Measurements from ENCODE around the gene DYNLRB2.

Gene DYNLRB2

GRCh38 chr16:80554033-80554432, 13.2 kb downstream of the DYNLRB2 start:
- no peaks in the 10 kb centered on the region for H3K4me1 ChIP-seq (ENCODE audit: control insufficient read depth, insufficient read depth, low read length)
- no peak overlapping the region for H3K4me2 ChIP-seq (ENCODE audit: low read length)
- no peak overlapping the region for H3K9ac ChIP-seq (ENCODE audit: low read depth, low read length)
- no peak overlapping the region for H3K4me3 ChIP-seq (ENCODE audit: low read length)
- peaks cover 16% of the 10 kb centered on the region for H3K27me3 ChIP-seq (ENCODE audit: control insufficient read depth, insufficient read depth, low read length)
- no peaks in the 10 kb centered on the region for H3K9me3 ChIP-seq (replicated peaks; ENCODE audit: low read length)
- no peaks in the 10 kb centered on the region for H3K36me3 ChIP-seq (ENCODE audit: insufficient read depth, low read length)

- Histone ChIP-seq H3K36me3 (ENCODE audit: insufficient read depth, low read length) (no peaks in the 10 kb centered on the region), H3K4me3 (ENCODE audit: low read length) (no peak overlapping the region), H3K4me2 (ENCODE audit: low read length) (no peak overlapping the region), H3K9me3 (replicated peaks; ENCODE audit: low read length) (no peaks in the 10 kb centered on the region), H3K27me3 (ENCODE audit: control insufficient read depth, insufficient read depth, low read length) (peaks cover 29% of the 10 kb centered on the region), H3K9ac (ENCODE audit: low read depth, low read length) (no peak overlapping the region), H3K4me1 (ENCODE audit: control insufficient read depth, insufficient read depth, low read length) (no peaks in the 10 kb centered on the region)
Observed at GRCh38 chr16:80556481-80556880, 15.7 kb downstream of the DYNLRB2 start.

GRCh38 chr16:80557037-80557436, 16.2 kb downstream of the DYNLRB2 start:
- no peaks in the 10 kb centered on the region for H3K36me3 ChIP-seq (ENCODE audit: insufficient read depth, low read length)
- no peaks in the 10 kb centered on the region for H3K9me3 ChIP-seq (replicated peaks; ENCODE audit: low read length)
- H3K4me2 ChIP-seq (ENCODE audit: low read length) = no peak overlapping the region
- H3K27me3 ChIP-seq (ENCODE audit: control insufficient read depth, insufficient read depth, low read length) = peaks cover 29% of the 10 kb centered on the region
- H3K4me3 ChIP-seq (ENCODE audit: low read length) = no peak overlapping the region
- H3K9ac ChIP-seq (ENCODE audit: low read depth, low read length) = no peak overlapping the region
- no peaks in the 10 kb centered on the region for H3K4me1 ChIP-seq (ENCODE audit: control insufficient read depth, insufficient read depth, low read length)

- Histone ChIP-seq H3K9ac (ENCODE audit: low read depth, low read length) (no peak overlapping the region), H3K36me3 (ENCODE audit: insufficient read depth, low read length) (no peaks in the 10 kb centered on the region), H3K4me2 (ENCODE audit: low read length) (no peak overlapping the region), H3K4me1 (ENCODE audit: control insufficient read depth, insufficient read depth, low read length) (no peaks in the 10 kb centered on the region), H3K4me3 (ENCODE audit: low read length) (no peak overlapping the region), H3K9me3 (replicated peaks; ENCODE audit: low read length) (no peaks in the 10 kb centered on the region), H3K27me3 (ENCODE audit: control insufficient read depth, insufficient read depth, low read length) (peaks cover 26% of the 10 kb centered on the region)
Observed at GRCh38 chr16:80559369-80559768, 18.6 kb downstream of the DYNLRB2 start.

DNA sequence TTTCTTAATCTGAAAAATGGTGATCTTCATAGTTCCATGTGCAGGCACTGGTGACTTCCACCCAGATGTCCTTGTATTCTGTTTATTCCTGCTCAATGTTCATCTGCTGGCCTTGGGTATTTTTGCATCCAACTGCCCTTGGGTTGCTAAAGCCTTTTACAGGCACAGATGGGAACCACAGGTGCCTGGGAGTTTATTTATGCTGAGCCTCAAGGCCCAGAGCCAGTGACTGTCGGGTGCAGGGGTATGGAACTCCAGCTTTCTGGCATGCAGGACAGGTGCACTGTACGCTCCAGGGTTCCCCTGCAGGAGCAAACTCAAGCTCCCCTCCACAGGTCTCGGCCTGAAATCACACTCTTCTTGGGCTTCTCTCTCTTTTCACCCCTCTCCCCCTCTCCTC, 22.3 kb downstream of the DYNLRB2 start:
- Histone ChIP-seq H3K4me3 (ENCODE audit: low read length) (no peak overlapping the region), H3K36me3 (ENCODE audit: insufficient read depth, low read length) (no peaks in the 10 kb centered on the region), H3K4me2 (ENCODE audit: low read length) (no peak overlapping the region), H3K9me3 (replicated peaks; ENCODE audit: low read length) (no peaks in the 10 kb centered on the region), H3K4me1 (ENCODE audit: control insufficient read depth, insufficient read depth, low read length) (no peaks in the 10 kb centered on the region), H3K9ac (ENCODE audit: low read depth, low read length) (no peak overlapping the region), H3K27me3 (ENCODE audit: control insufficient read depth, insufficient read depth, low read length) (peaks cover 32% of the 10 kb centered on the region)

- Histone ChIP-seq H3K4me1 (ENCODE audit: control insufficient read depth, insufficient read depth, low read length) (peaks cover 4% of the 10 kb centered on the region), H3K9me3 (replicated peaks; ENCODE audit: low read length) (no peaks in the 10 kb centered on the region), H3K27me3 (ENCODE audit: control insufficient read depth, insufficient read depth, low read length) (peaks cover 32% of the 10 kb centered on the region), H3K4me3 (ENCODE audit: low read length) (no peak overlapping the region), H3K4me2 (ENCODE audit: low read length) (no peak overlapping the region), H3K36me3 (ENCODE audit: insufficient read depth, low read length) (no peaks in the 10 kb centered on the region), H3K9ac (ENCODE audit: low read depth, low read length) (no peak overlapping the region)
Observed at GRCh38 chr16:80564394-80564793, 23.6 kb downstream of the DYNLRB2 start.

DNA sequence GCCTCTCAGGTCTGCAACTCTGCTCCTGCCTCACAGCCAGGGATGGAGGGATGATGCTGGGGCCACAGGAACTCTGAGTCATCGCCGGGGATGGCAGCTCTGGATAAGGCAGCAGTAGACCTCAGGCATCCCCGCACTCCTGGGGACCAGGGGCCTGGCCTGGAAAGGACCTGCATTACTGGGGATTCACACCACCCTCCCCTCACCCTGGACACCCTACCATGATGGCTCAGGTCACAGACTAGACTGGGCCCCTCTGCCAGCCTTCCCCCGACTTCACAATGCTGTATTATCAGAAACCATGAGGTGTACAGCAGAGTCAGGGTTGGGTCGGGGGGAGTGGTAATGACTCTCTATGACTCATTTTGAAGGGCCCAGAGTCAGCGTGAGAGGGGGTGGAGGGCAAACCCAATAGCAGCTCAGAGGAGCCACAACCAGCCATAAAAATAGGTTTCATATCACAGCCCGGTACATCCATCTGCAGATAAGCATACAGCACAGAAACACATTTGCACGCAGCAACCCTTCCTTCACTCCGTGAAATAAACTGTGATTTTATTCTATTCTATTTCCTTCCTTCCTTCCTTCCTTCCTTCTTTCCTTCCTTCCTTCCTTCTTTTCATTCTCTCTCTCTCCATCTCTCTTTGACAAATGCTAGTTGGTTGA, 28.8 kb downstream of the DYNLRB2 start:
- Histone ChIP-seq H3K9ac (ENCODE audit: low read depth, low read length) (no peak overlapping the region), H3K4me3 (ENCODE audit: low read length) (no peak overlapping the region), H3K36me3 (ENCODE audit: insufficient read depth, low read length) (no peaks in the 10 kb centered on the region), H3K27me3 (ENCODE audit: control insufficient read depth, insufficient read depth, low read length) (peaks cover 14% of the 10 kb centered on the region), H3K4me1 (ENCODE audit: control insufficient read depth, insufficient read depth, low read length) (peaks cover 13% of the 10 kb centered on the region), H3K4me2 (ENCODE audit: low read length) (no peak overlapping the region), H3K9me3 (replicated peaks; ENCODE audit: low read length) (no peaks in the 10 kb centered on the region)

- H3K4me2 ChIP-seq (ENCODE audit: low read length) = no peak overlapping the region
- no peak overlapping the region for H3K9ac ChIP-seq (ENCODE audit: low read depth, low read length)
- peaks cover 11% of the 10 kb centered on the region for H3K27me3 ChIP-seq (ENCODE audit: control insufficient read depth, insufficient read depth, low read length)
- H3K4me1 ChIP-seq (ENCODE audit: control insufficient read depth, insufficient read depth, low read length) = peaks cover 13% of the 10 kb centered on the region
- no peak overlapping the region for H3K4me3 ChIP-seq (ENCODE audit: low read length)
- no peaks in the 10 kb centered on the region for H3K9me3 ChIP-seq (replicated peaks; ENCODE audit: low read length)
- no peaks in the 10 kb centered on the region for H3K36me3 ChIP-seq (ENCODE audit: insufficient read depth, low read length)
Observed at GRCh38 chr16:80570106-80570478, 29.3 kb downstream of the DYNLRB2 start.

- H3K4me1 ChIP-seq (ENCODE audit: control insufficient read depth, insufficient read depth, low read length) = peaks cover 13% of the 10 kb centered on the region
- no peaks in the 10 kb centered on the region for H3K36me3 ChIP-seq (ENCODE audit: insufficient read depth, low read length)
- H3K4me3 ChIP-seq (ENCODE audit: low read length) = no peak overlapping the region
- no peak overlapping the region for H3K4me2 ChIP-seq (ENCODE audit: low read length)
- H3K9me3 ChIP-seq (replicated peaks; ENCODE audit: low read length) = no peaks in the 10 kb centered on the region
- peaks cover 8% of the 10 kb centered on the region for H3K27me3 ChIP-seq (ENCODE audit: control insufficient read depth, insufficient read depth, low read length)
- H3K9ac ChIP-seq (ENCODE audit: low read depth, low read length) = no peak overlapping the region
Observed at GRCh38 chr16:80573700-80574120, 32.9 kb downstream of the DYNLRB2 start.

- Histone ChIP-seq H3K36me3 (ENCODE audit: insufficient read depth, low read length) (no peaks in the 10 kb centered on the region), H3K9ac (ENCODE audit: low read depth, low read length) (no peak overlapping the region), H3K9me3 (replicated peaks; ENCODE audit: low read length) (no peaks in the 10 kb centered on the region), H3K4me3 (ENCODE audit: low read length) (no peak overlapping the region), H3K4me2 (ENCODE audit: low read length) (no peak overlapping the region), H3K4me1 (ENCODE audit: control insufficient read depth, insufficient read depth, low read length) (no peaks in the 10 kb centered on the region), H3K27me3 (ENCODE audit: control insufficient read depth, insufficient read depth, low read length) (peaks cover 8% of the 10 kb centered on the region)
Observed at GRCh38 chr16:80576343-80576912, 35.6 kb downstream of the DYNLRB2 start.

DNA sequence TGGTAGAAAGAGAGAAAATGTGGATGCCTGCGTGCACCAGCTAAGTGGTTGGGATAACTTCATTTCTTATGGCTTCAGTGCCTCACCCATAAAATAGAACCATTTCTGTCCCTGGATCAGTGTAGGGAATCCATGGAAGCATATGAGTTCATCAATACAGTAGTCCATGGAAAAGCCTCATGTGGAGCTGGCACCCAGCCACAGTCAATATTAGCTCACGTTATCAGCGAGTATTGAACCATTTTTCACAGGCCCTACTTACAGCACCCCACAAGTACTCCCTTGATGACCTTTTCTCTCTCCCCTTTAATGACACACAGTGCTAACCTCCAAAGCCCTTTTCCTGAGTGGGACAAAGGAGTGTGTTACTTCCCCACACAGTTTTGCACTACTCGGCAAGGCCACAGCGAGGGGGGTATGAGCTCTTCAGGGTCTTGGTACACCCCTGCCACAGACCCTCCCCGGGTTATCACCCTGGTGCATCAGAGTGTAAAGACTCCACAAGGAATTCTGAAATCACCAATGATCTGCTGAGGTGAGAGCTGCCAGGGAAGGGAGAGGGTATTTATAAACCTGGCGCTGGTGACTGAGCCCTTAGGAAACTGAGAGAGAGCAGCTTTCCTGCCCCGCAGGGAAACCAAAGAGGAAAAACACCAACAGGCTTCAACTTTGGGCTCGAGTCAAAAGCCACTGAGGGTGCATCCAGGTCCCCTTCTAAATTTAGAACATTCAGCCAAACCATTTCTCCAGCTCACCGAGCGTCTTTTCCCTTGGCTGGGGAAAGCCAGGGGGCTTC, 36.9 kb downstream of the DYNLRB2 start:
- no peaks in the 10 kb centered on the region for H3K4me1 ChIP-seq (ENCODE audit: control insufficient read depth, insufficient read depth, low read length)
- H3K4me2 ChIP-seq (ENCODE audit: low read length) = no peak overlapping the region
- H3K27me3 ChIP-seq (ENCODE audit: control insufficient read depth, insufficient read depth, low read length) = peaks cover under 1% of the 10 kb centered on the region
- H3K36me3 ChIP-seq (ENCODE audit: insufficient read depth, low read length) = no peaks in the 10 kb centered on the region
- H3K4me3 ChIP-seq (ENCODE audit: low read length) = no peak overlapping the region
- no peaks in the 10 kb centered on the region for H3K9me3 ChIP-seq (replicated peaks; ENCODE audit: low read length)
- no peak overlapping the region for H3K9ac ChIP-seq (ENCODE audit: low read depth, low read length)
